Prostate gland (tissue), 2 donors: ENCODE measurements around the gene EHMT2.

Experiments
- CTCF ChIP-seq, 4 experiments: fragments of 200-600 bp in 2 of 4; fragments of 450-650 bp in 2 of 4; sonication (generic) in 2 of 4; IDR thresholded peaks; 1 replicate in 3 of 4; 2 replicates in 1 of 4; pipeline ENCODE4 v1.5.1; 2016 to 2019; ENCODE audit warnings: antibody characterized with exemption in 4 of 4, mild to moderate bottlenecking in 2 of 4, moderate library complexity in 2 of 4
- POLR2A ChIP-seq: fragments of 450-650 bp; IDR thresholded peaks from one replicate; pipeline ENCODE4 v1.6.1; 2016; ENCODE audit warnings: antibody characterized with exemption, mild to moderate bottlenecking
- POLR2AphosphoS5 ChIP-seq: sonication (generic); formaldehyde crosslinking; IDR thresholded peaks from one replicate; pipeline ENCODE4 v1.6.1; 2017; ENCODE audit warnings: antibody characterized with exemption

- TF ChIP-seq POLR2A, result no peak
- TF ChIP-seq CTCF (IDR thresholded peaks at IDR 0.05), result no peak
- no peak for TF ChIP-seq POLR2AphosphoS5
Measured at GRCh38 chr6:31896856-31897611, 464 bp downstream of the EHMT2 start.
